A549 treated with CORT108297 at 1 μM for 4 hours (cell line): ENCODE measurements around the gene OR52E4. TPM values are rescaled to one million over a fixed set of nuclear protein-coding genes. Genes with fewer than 3 reads are reported as not detected.

Source experiments
- total RNA-seq: library from RNA; stranded (reverse); fragments of 200-300 nt; extraction: Qiagen RNA extraction; gene quantifications from 5 replicates; pipeline ENCODE4 v1.2.3, GENCODE V29; 2022

OR52E4 gene
- not detected in 5 replicates for total RNA-seq

GRCh38 chr11:5880329-5880728, at the start of gene OR52E4:
TSS of gene OR52E4 (plus strand) at chr11:5880629. CDS start at chr11:5884293, 3,664 bp downstream.

GRCh38 chr11:5841797-5842196, 38.6 kb upstream of the OR52E4 start, which contains the start of gene OR52E6:
TSS of gene OR52E6 (minus strand) at chr11:5841897. CDS start at chr11:5841897, 0 bp downstream.

GRCh38 chr11:5857590-5857989, 22.8 kb upstream of the OR52E4 start, which contains the start of gene OR52E8:
TSS of gene OR52E8 (minus strand) at chr11:5857690. CDS start at chr11:5857690, 0 bp downstream.

GRCh38 chr11:5892908-5893307, 12.5 kb downstream of the OR52E4 start, which contains the start of gene OR52E5:
TSS of gene OR52E5 (plus strand) at chr11:5893208. CDS start at chr11:5900777, 7,569 bp downstream.

Other genes with a start within 250 kb of the OR52E4 start
- gene TRIM5, start 195.6 kb upstream of the OR52E4 start, total RNA-seq, result 10.9 to 13.7 TPM (median 12.0 TPM) in 5 replicates
- gene TRIM22, start 190.8 kb upstream of the OR52E4 start, total RNA-seq, result 0.44 to 1.0 TPM (median 0.81 TPM) in 5 replicates
- not detected in 5 replicates for gene OR56B1, start 144.2 kb upstream of the OR52E4 start, total RNA-seq
- not detected in 5 replicates for gene OR52N4, start 126.4 kb upstream of the OR52E4 start, total RNA-seq
- gene OR52N5, start 97.3 kb upstream of the OR52E4 start, total RNA-seq, result not detected in 5 replicates
- not detected in 5 replicates for gene OR52N1, start 89.4 kb upstream of the OR52E4 start, total RNA-seq
- not detected in 5 replicates for gene OR52N2, start 71.7 kb upstream of the OR52E4 start, total RNA-seq
- gene OR52E6, start 38.7 kb upstream of the OR52E4 start, total RNA-seq, result not detected in 5 replicates
- gene OR52E8, start 22.9 kb upstream of the OR52E4 start, total RNA-seq, result not detected in 5 replicates
- not detected in 5 replicates for gene OR52E5, start 12.6 kb downstream of the OR52E4 start, total RNA-seq
- gene OR56A3, start 61.6 kb downstream of the OR52E4 start, total RNA-seq, result not detected in 5 replicates
- gene OR56A5, start 87.9 kb downstream of the OR52E4 start, total RNA-seq, result not detected in 5 replicates
- gene OR52L1, start 106.4 kb downstream of the OR52E4 start, total RNA-seq, result not detected in 5 replicates
- gene OR56A4, start 126.3 kb downstream of the OR52E4 start, total RNA-seq, result not detected in 5 replicates
- gene OR56A1, start 150.1 kb downstream of the OR52E4 start, total RNA-seq, result not detected in 5 replicates
- not detected in 5 replicates for gene OR56B4, start 227.1 kb downstream of the OR52E4 start, total RNA-seq